Measurements from ENCODE around the gene SLC23A2.
"Not testable (repeated sequence)": the region's sequence is repeated elsewhere in the genome, so short reads cannot be mapped to it uniquely, and the experiment has no call there.

SLC23A2 gene

GRCh38 chr20:4898282-4899244 is 102.7 kb downstream of the SLC23A2 start:
- no peak for DNase-seq

- DNase-seq, result no peak
Observed at GRCh38 chr20:4897600-4897999, 103.7 kb downstream of the SLC23A2 start.

GRCh38 chr20:4896971-4897497 is 104.3 kb downstream of the SLC23A2 start:
- DNase-seq, result peak; percentile 21

GRCh38 chr20:4896119-4896702 is 105.1 kb downstream of the SLC23A2 start:
- DNase-seq, result no peak

GRCh38 chr20:4894981-4895381 is 106.3 kb downstream of the SLC23A2 start:
- no peak for DNase-seq

- no peak for DNase-seq
Observed at GRCh38 chr20:4894409-4894808, 106.9 kb downstream of the SLC23A2 start.

- DNase-seq, result no peak
Observed at GRCh38 chr20:4893709-4894108, 107.6 kb downstream of the SLC23A2 start.

- DNase-seq, result no peak
Observed at GRCh38 chr20:4891997-4892396, 109.3 kb downstream of the SLC23A2 start.

GRCh38 chr20:4891190-4891763 is 110.0 kb downstream of the SLC23A2 start:
- DNase-seq, result no peak

- DNase-seq, result no peak
Observed at GRCh38 chr20:4889446-4889845, 111.9 kb downstream of the SLC23A2 start.

- no peak for DNase-seq
Observed at GRCh38 chr20:4887586-4887985, 113.7 kb downstream of the SLC23A2 start.

- no peak for DNase-seq
Observed at GRCh38 chr20:4886771-4887527, 114.4 kb downstream of the SLC23A2 start.

GRCh38 chr20:4885877-4886276 is 115.4 kb downstream of the SLC23A2 start:
- no peak for DNase-seq

GRCh38 chr20:4883546-4883945 is 117.8 kb downstream of the SLC23A2 start:
- DNase-seq, result no peak

- DNase-seq, result no peak
Observed at GRCh38 chr20:4883051-4883450, 118.3 kb downstream of the SLC23A2 start.

- DNase-seq, result no peak
Observed at GRCh38 chr20:4881006-4881730, 120.1 kb downstream of the SLC23A2 start.

- no peak for DNase-seq
Observed at GRCh38 chr20:4880051-4880450, 121.3 kb downstream of the SLC23A2 start.

- DNase-seq, result not testable (repeated sequence)
Observed at GRCh38 chr20:4878099-4878498, 123.2 kb downstream of the SLC23A2 start.

- no peak for DNase-seq
Observed at GRCh38 chr20:4876731-4877130, 124.6 kb downstream of the SLC23A2 start.

- no peak for DNase-seq
Observed at GRCh38 chr20:4876301-4876700, 125.0 kb downstream of the SLC23A2 start.

- DNase-seq, result no peak
Observed at GRCh38 chr20:4875578-4876067, 125.7 kb downstream of the SLC23A2 start.

GRCh38 chr20:4873396-4873795 is 127.9 kb downstream of the SLC23A2 start:
- DNase-seq, result no peak

Data from CD4-positive, alpha-beta T cell treated with Interleukin-17A for 4 hours (primary cell).